Esophagus muscularis mucosa (tissue), 4 donors: ENCODE measurements around the gene PLPP7. TPM values are rescaled to one million over a fixed set of nuclear protein-coding genes. Genes with fewer than 3 reads are reported as not detected.

Experiments
- total RNA-seq, 4 donors: library from RNA; depleted of rRNA; stranded (reverse); fragments of >200 nt; gene quantifications; one replicate each; pipeline versions ENCODE4 v1.1.0 to v1.2.1, GENCODE V29; 2016

The PLPP7 gene
- total RNA-seq, 4 donors from 2014 or later: 11.4 to 22.5 (median 14.4) TPM

Other genes with a start within 250 kb of the PLPP7 start
- 10 to 100 TPM in 3 of 4 donors, 1 to 10 TPM in 1; 9.1 to 24.8 (median 19.3) TPM for gene AIF1L, start 193.2 kb upstream of the PLPP7 start, total RNA-seq
- gene NUP214, start 164.1 kb upstream of the PLPP7 start, total RNA-seq: 10 to 100 TPM; 26.4 to 36.2 (median 28.7) TPM
- gene FAM78A, start 13.2 kb upstream of the PLPP7 start, total RNA-seq: 1 to 10 TPM; 1.7 to 4.0 (median 3.3) TPM
- gene PRRC2B, start 104.4 kb downstream of the PLPP7 start, total RNA-seq: 100 to 1,000 TPM; 109 to 226 (median 148) TPM
- 10 to 100 TPM; 22.6 to 39.2 (median 25.0) TPM for gene POMT1, start 213.2 kb downstream of the PLPP7 start, total RNA-seq
- gene UCK1, start 241.5 kb downstream of the PLPP7 start, total RNA-seq: 10 to 100 TPM; 47.3 to 63.9 (median 54.0) TPM